GM10847 (cell line): Measurements from ENCODE around the gene LHX3.

Source experiments
- POLR2A ChIP-seq: IDR thresholded peaks from 2 replicates; pipeline ENCODE4 v1.6.1; 2011; ENCODE audit not compliant: insufficient read length; ENCODE audit errors: extremely low read depth

LHX3 gene

DNA sequence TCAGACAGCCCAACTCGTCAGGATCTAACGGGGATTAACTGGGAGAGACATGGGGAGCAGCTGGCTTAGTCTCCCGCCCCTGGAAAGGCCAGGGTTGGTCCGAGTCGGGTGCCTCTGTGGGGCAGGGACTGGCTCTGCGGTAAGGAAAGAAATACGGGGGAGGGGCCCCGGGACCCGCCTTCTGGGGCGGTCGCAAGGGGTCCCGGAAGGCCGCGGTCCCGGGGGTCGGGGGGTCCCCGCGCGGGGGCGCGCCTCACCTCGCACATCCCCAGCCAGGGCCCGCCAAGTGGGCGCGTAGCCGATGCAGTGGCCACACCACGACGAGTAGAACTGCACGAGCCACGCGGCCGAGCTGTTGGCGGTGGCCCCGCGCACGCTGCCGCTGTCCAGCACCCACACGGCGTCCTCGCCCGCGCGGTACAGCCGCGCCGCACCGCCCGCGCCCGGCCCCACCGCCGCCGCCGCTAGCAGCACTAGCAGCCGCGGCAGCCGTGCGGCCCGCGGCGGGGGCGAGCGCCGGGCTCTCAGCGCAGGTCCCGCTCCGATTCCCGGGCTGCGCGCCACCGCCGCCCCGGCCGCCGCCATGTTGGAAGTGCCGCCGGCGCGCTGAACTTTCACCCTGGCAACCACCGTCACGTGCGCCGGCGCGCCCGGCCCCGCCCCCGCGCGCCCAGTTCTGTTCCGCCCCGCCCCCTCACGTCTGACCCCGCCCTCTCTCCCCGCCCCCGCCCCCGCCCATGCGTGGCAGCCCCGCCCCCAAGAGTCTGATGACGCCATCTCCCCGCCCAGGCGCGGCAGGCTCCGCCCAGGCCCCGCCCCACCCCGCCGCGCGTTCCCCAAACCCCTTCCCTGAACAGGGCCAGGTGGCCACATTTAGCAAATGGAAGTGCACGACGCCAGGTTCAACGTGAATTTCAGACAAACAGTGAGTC is 40.6 kb upstream of the LHX3 start, which contains the start of gene QSOX2:
Gene QSOX2, minus strand, starts transcription at position 594 of the 932 bp plus-strand sequence. Its CDS starts 9 bp downstream, at position 585.
- peak; percentile 44 for TF ChIP-seq POLR2A

DNA sequence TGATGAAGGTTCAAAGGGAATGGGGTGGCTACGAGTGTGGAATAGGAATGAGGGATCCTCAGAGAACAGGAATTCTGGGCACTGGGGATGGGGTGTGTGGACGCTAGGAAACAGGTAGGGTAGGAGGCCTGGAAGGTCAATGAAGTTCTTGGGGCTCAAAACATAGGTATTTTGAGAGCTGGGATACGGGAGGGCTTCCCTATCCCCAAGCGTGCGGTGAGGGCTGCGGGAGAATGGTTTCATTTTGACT is 40.0 kb upstream of the LHX3 start:
- TF ChIP-seq POLR2A = no peak

DNA sequence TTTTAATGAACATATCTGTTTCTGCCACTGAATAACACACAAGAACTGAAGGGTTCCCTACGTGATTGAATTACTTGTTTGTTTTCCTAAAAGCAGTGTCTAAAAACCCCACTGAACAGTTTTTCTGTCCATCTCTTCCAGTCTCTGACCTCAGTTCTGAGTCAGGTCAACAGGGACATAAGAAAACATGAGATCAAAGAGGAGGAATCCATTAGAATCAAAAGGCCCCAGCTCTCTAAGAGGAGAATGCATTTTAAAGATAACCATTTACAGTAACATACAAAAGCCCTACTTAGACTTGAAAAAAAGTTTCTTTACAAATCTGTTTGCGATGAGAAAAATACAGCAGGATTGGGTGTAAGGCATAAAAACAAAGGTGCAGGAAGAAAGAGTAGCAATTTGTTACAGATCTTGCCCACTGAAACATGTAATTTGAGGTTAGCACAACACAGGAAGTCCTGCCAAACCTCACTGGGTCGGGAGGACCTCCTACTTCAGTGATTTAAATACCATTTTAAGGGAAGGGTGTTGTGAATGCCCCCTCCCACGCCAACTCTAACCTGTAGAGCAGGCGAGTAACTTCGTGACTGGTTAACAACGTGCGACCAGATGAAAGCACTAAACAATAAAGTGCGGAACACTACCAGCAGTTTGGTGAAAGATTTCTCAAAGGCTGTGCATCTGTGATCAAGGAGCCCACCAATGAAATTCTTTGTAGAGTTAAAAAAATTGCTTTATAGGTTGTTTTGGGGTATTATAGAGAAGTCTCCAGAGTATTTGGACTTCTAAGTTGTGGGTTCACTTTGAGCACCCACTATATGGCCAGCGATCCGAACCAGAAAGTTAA is 39.4 kb upstream of the LHX3 start:
- TF ChIP-seq POLR2A = no peak

DNA sequence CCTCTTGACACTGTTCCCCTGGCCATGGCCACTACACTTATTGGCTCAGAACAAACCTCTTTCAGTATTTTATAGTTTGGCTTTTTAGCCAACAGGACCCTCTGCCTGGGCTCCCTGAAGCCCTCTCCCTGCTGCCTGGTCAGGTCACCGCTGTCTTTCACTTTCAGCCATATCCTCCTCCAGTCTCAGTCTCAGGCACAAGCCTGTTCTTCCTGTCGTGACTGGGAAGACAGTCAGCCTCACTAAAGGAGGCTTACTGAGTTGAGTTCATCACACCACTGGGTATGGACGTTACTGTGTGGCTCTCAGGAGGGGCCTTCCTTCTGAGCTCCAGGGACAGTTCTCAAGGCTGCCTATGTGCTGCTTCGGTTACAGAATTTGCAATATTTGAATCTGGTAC is 38.7 kb upstream of the LHX3 start:
- no peak for TF ChIP-seq POLR2A

DNA sequence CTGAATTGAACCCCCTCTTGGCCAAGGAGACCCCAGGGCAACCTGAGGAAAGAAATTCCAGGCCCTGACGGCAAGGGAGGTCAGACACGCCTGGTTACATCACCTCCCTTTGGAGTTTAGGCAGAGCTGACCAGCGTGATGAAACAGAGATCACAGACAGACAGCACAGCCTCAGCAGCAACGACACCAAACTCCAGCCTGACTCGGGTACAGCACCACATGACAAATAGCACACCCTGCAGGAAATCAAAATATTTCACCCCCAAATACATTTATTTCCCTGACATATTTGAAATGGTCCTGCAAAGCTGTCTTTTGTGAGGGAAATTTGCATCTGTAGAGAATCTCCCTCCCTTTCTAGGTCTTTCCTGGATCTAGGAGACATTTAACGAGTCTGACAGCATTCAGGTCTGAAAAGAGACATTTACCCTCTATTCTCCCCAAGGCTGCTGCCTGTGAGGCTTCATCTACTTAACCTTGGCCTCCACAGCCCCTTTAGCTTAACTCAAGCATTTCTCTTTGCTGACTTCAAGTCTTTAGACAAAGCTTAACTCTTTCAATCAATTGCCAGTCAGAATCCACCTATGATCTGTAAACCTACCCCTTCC is 38.1 kb upstream of the LHX3 start:
- no peak for TF ChIP-seq POLR2A

DNA sequence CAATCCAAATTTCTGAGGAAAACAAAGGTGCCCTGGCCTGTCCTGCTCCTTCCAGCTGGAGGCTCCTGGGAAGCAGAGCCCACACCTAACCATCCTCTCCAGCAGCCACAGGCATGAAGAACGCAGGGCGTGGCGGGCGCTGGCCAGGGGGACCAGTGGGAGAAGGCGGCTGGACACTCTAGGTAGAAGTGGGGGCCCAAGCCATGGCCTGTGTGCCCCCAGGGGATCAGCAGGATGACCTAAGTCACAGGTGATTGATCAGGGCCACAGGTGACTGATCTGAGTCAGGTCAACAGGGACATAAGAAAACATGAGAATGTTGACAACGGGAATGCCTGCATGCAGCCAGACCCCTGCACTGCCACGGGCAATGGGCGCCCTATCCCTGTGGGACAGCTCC is 37.3 kb upstream of the LHX3 start:
- no peak for TF ChIP-seq POLR2A

DNA sequence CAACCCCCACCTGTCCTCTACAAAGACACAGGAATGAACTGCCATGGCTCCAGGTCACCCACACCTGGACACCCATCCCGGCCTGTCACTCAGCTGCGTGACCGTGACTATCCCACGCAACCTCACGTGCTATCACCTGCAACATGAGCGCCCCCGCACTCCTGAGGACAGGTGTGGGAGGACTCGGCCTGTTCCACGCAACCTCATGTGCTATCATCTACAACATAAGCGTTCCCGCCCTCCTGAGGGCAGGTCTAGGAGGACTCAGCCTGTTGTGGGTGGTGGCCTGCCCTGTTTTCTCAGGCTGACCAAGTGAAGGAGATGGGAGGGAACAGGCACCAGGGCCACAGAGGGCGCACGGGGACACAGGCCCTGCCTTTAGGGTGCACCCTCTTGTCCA is 36.6 kb upstream of the LHX3 start:
- no peak for TF ChIP-seq POLR2A

DNA sequence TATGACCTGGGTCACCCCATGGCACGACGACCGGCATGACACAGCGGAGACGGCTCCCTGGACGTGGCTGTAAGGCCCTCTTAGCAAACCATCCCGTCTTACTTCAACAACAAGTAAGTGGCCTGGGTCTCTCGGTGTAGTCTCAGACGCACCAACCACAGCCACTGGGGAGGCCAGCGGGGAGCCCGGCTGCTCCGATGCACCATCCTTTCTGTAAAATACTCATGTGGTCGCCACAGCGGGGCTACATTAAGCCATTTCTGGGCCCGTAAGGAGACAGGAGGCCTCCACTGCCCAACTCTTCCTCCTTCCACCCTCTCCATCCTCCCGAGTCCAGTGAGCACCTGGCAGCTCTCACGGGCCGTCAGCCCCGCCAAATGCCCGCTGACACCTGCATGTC is 36.0 kb upstream of the LHX3 start:
- no peak for TF ChIP-seq POLR2A

DNA sequence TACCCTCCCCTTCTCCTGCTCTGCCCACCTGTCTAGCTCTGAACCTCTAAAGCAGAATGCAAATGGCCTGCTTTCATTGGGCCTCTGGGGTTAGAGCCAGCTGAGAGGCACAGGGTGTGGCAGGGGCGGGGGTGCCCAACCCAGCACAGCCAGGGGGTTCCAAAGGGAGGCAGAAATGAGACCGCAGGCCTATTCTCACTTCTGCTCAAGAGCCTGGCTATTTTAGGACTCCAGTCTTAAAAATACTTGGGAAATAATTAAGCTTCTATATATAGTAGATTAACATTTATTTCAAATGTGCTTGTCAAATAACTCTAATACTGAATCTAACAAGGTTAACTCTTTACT is 35.0 kb upstream of the LHX3 start:
- TF ChIP-seq POLR2A = no peak

DNA sequence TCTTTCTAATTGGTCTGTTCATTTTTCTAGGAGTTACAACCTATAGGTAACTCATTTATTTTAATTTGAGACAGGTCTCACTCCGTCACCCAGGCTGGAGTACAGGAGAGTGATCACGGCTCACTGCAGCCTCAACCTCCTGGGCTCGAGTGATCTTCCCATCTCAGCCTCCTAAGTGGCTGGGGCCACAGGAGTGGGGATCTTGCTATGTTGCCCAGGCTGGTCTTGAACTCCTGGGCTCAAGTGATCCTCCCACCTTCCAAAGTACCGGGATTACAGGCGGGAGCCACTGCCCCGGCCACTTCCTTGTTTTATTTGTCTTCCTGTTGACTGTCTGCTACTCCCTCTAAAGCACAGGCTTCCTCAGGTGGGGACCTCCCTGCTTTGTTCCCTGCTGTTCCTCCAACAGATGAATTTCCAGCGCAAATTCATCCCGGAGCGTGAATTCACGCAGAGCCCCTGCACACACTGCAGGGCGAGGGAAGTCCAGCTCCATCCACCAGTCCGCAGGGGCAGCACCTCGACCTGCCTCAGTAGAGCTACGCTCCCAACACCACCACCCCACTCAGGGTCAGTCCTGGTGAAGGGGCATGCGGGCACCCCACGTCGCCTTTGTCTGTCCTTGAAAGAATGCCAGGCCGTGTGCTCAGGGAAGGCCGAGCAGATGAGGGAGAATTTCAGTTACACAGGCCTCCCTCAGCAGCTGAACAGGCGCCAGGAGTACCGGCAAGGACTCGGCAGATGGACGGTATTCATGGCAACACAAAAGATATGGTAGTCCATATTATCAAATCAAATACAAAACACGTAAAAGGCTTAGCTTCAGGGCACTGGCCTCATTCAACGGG is 34.4 kb upstream of the LHX3 start:
- no peak for TF ChIP-seq POLR2A

DNA sequence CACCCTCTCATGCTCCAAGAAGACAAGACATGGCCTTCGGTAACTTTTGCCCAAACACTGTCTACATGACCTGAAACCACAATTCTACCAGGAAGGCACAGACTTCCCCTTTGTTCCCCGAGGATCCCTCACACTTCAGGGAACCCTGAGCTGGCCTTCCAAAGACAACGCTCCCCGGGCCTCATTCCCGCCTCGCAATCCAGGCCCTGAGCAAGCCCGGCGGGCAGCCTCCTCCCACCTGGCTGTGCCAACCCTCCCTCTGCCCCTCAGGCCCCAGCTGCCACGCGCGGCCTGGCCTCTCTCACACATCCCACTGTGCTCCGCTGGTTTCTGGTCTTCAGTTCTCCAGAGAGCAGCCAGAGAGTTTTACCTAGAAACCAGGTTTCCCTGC is 33.4 kb upstream of the LHX3 start:
- TF ChIP-seq POLR2A = no peak

DNA sequence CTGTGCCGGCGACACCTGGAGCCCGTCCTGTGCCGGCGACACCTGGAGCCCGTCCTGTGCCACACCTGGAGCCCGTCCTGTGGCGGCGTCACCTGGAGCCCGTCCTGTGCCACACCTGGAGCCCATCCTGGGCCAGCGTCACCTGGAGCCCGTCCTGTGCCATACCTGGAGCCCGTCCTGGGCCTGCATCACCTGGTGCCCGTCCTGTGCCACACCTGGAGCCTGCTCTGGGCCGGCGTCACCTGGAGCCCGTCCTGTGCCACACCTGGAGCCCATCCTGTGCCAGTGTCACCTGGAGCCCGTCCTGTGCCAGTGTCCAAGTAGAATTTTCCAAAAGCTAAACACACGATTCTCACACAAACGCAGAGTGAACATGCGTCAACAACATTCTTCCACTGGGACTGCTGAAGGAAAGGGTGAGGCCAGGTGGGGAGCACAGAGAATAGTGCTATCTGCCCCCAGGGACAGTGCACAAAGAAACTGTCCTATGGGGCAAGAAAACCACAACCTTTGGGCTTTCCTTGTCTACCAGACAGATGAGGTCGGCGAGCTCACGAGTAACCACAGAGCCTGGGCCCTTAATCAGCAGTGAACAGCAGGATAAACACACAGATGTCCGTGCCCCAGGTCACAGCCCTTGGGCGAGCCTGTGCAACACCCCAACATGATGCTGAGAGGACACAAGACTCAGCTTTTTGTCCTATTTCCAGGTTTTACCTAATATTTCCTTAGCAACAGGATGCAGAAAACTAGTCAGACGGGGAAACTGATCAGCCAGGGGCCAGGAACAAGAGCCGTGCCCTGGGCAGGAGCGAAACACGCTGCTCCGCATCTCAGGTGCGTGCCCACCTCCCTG is 32.8 kb upstream of the LHX3 start:
- no peak for TF ChIP-seq POLR2A

DNA sequence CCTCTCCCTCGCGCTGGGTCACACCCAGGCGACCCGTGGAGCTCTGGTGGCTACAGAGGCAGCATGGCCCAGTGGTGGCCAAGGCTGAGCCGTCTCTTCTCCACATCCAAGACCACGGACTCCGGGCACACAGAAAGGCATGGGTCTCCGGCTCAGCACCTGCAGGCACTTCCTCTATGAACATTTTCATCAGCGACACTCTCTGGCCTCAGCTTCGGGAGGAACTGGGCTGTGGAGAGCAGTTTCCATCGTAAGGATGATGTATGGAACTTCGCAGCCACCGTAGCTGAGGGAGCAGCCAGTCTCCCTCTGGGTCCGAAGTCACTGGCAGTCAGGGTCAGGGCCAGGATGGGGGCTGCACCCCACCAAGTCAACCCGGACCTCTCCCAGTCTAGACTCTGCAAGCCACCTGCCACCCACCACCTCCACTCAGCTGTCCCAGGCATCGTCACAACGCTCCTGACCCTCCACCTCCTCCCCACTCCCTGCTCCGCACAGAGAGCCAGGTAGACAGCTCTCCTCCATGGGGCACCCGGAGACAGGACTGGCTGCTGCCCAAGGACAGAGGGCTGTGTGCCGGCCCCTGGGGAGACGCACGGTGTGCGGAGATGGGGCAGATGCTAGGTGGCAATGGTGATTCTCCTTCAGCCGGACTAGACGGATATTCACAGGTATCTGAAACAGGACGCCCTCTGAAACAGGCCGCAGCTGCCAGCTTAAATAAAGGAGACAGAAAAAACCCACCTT is 31.0 kb upstream of the LHX3 start:
- TF ChIP-seq POLR2A = no peak

DNA sequence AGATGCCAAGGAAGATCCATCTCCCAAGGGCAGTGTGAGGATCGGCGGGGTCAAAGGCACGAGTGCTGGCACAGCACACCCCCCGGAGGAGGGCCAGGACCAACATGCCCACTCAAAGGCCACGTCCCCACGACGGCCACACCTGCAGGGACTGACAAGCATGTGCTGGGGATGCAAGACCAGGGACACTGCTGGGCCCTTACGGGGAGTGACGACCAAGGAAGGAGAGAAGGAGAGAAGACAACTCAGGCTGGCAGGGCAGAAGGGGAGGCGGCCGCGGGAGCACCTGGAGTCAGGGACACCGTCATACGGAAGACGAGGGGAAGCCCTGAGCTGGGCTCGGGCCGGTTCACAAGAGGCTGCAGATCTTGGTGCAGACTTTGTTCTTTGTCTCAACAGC is 30.2 kb upstream of the LHX3 start:
- no peak for TF ChIP-seq POLR2A
